PC-9 (cell line): Measurements from ENCODE around the gene ZNF483.

ENCODE experiments used
- EZH2 ChIP-seq: fragments of 200-600 bp; sonication (generic); IDR thresholded peaks from 2 replicates; pipeline ENCODE4 v1.8.0; 2017; ENCODE audit warnings: antibody characterized with exemption, low read depth
- TF ChIP-seq, protein P1 (sequence below): fragments of 200-600 bp; sonication (generic); conservative IDR thresholded peaks from 2 replicates; pipeline ENCODE4 v1.6.1; 2017; ENCODE audit warnings: mixed run types, antibody characterized with exemption, mild to moderate bottlenecking, moderate library complexity

DNA sequence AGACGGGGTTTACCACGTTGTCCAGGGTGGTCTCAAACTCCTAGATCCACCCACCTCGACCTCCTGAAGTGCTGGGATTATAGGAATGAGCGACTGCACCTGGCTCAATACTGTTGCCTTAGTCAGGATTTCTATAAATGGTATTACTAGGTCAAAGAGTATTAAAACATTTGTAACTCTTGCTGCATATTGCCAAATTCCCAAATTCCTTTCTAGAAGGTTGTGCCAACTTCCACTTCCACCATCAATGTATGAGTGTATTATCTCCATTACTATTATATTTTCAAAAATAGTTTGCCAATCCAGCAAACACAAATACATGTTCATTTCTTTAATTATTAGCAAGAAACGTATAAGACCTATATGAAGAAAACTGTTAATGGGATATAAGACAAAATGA, 63.9 kb downstream of the ZNF483 start:
- TF ChIP-seq, protein P1, sequence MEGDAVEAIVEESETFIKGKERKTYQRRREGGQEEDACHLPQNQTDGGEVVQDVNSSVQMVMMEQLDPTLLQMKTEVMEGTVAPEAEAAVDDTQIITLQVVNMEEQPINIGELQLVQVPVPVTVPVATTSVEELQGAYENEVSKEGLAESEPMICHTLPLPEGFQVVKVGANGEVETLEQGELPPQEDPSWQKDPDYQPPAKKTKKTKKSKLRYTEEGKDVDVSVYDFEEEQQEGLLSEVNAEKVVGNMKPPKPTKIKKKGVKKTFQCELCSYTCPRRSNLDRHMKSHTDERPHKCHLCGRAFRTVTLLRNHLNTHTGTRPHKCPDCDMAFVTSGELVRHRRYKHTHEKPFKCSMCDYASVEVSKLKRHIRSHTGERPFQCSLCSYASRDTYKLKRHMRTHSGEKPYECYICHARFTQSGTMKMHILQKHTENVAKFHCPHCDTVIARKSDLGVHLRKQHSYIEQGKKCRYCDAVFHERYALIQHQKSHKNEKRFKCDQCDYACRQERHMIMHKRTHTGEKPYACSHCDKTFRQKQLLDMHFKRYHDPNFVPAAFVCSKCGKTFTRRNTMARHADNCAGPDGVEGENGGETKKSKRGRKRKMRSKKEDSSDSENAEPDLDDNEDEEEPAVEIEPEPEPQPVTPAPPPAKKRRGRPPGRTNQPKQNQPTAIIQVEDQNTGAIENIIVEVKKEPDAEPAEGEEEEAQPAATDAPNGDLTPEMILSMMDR: no peak
- TF ChIP-seq EZH2: no peak
